ENCODE data around the gene AKT1S1. TPM values are rescaled to one million over a fixed set of nuclear protein-coding genes. Genes with fewer than 3 reads are reported as not detected.

Gene AKT1S1
- total RNA-seq, 1 experiment from 2014 or later, result 70.6 TPM

DNA sequence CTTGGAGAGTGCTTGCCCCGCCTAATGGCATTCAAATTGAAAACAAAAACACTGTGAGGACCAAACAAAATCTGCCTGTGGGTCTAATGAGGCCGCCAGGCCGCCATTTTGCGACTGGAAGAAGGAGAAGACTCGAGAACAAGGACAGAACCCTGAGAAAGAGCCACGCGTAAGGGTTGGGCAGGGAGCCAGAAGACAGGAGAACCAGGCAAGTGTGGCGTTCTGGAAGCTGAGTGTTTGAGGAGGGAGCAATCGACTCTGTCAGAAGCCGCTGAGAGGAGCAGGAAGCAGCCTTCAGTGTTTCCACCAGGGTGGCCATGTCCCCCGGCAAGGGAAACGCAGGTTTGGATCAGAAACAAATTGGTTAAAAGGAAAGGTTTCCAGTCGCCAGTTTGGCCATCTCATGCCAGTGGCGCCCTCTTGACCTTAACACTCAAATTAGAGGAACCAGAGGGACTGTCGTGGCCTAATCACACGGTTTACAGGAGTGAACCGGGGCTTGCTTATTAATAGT is 36.4 kb downstream of the AKT1S1 start:
- peaks cover 22 to 23% of the 10 kb centered on the region in 2 experiments for H3K36me3 ChIP-seq (ENCODE audit: control insufficient read depth in 1 of 2, insufficient read depth in 2 of 2, low read length in 2 of 2)
- H3K27ac ChIP-seq (ENCODE audit: low read depth, low read length), result no peak overlapping the region
- CTCF ChIA-PET, result no interaction called here
- DNase-seq (ENCODE audit: low read depth, low spot score) (no peak), ATAC-seq (no peak)
- no peak overlapping the region for H3K4me3 ChIP-seq (replicated peaks in 1 of 2; ENCODE audit: low read depth in 1 of 2, low read length in 2 of 2)
- H3K79me2 ChIP-seq (ENCODE audit: insufficient read depth, low read length), result no peaks in the 10 kb centered on the region
- H3K27me3 ChIP-seq (ENCODE audit: insufficient read depth, low read length), result no peaks in the 10 kb centered on the region
- no peaks in the 10 kb centered on the region for H3K9me3 ChIP-seq (ENCODE audit: control insufficient read depth in 1 of 2, insufficient read depth in 1 of 2, low read depth in 1 of 2, low read length in 2 of 2)
- no peaks in the 10 kb centered on the region for H3K9me2 ChIP-seq (ENCODE audit: insufficient read depth)
- H2AFZ ChIP-seq (ENCODE audit: low read depth, low read length, poor library complexity, severe bottlenecking), result no peak overlapping the region
- intact Hi-C loops (cut with micrococcal nuclease), result no loop called here
- TF ChIP-seq EZH2phosphoT487 (IDR thresholded peaks at IDR 0.05; ENCODE audit: borderline replicate concordance) (no peak), CBX3 (IDR thresholded peaks at IDR 0.05; ENCODE audit: low read depth) (no peak), CEBPB (IDR thresholded peaks at IDR 0.05; ENCODE audit: low read depth) (no peak), TCF7L2 (IDR thresholded peaks at IDR 0.05; ENCODE audit: borderline replicate concordance, extremely low read depth, insufficient read depth, insufficient read length) (no peak), EGR1 (IDR thresholded peaks at IDR 0.05; ENCODE audit: low read depth) (no peak), FOSL1 (IDR thresholded peaks at IDR 0.05; ENCODE audit: low read depth) (no peak), ZFX (IDR thresholded peaks at IDR 0.05) (no peak), EZH2 (IDR thresholded peaks at IDR 0.05) (no peak), SRF (IDR thresholded peaks at IDR 0.05; ENCODE audit: low read depth) (no peak), ELF1 (IDR thresholded peaks at IDR 0.05; ENCODE audit: borderline replicate concordance, low read depth) (no peak)
- TF ChIP-seq, protein P1, sequence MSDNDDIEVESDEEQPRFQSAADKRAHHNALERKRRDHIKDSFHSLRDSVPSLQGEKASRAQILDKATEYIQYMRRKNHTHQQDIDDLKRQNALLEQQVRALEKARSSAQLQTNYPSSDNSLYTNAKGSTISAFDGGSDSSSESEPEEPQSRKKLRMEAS (IDR thresholded peaks at IDR 0.05), result no peak
- TF ChIP-seq, protein P2, sequence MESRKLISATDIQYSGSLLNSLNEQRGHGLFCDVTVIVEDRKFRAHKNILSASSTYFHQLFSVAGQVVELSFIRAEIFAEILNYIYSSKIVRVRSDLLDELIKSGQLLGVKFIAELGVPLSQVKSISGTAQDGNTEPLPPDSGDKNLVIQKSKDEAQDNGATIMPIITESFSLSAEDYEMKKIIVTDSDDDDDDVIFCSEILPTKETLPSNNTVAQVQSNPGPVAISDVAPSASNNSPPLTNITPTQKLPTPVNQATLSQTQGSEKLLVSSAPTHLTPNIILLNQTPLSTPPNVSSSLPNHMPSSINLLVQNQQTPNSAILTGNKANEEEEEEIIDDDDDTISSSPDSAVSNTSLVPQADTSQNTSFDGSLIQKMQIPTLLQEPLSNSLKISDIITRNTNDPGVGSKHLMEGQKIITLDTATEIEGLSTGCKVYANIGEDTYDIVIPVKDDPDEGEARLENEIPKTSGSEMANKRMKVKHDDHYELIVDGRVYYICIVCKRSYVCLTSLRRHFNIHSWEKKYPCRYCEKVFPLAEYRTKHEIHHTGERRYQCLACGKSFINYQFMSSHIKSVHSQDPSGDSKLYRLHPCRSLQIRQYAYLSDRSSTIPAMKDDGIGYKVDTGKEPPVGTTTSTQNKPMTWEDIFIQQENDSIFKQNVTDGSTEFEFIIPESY (IDR thresholded peaks at IDR 0.05; ENCODE audit: extremely low read depth, insufficient replicate concordance, low read length), result no peak
- TF ChIP-seq, protein P3, sequence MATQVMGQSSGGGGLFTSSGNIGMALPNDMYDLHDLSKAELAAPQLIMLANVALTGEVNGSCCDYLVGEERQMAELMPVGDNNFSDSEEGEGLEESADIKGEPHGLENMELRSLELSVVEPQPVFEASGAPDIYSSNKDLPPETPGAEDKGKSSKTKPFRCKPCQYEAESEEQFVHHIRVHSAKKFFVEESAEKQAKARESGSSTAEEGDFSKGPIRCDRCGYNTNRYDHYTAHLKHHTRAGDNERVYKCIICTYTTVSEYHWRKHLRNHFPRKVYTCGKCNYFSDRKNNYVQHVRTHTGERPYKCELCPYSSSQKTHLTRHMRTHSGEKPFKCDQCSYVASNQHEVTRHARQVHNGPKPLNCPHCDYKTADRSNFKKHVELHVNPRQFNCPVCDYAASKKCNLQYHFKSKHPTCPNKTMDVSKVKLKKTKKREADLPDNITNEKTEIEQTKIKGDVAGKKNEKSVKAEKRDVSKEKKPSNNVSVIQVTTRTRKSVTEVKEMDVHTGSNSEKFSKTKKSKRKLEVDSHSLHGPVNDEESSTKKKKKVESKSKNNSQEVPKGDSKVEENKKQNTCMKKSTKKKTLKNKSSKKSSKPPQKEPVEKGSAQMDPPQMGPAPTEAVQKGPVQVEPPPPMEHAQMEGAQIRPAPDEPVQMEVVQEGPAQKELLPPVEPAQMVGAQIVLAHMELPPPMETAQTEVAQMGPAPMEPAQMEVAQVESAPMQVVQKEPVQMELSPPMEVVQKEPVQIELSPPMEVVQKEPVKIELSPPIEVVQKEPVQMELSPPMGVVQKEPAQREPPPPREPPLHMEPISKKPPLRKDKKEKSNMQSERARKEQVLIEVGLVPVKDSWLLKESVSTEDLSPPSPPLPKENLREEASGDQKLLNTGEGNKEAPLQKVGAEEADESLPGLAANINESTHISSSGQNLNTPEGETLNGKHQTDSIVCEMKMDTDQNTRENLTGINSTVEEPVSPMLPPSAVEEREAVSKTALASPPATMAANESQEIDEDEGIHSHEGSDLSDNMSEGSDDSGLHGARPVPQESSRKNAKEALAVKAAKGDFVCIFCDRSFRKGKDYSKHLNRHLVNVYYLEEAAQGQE (IDR thresholded peaks at IDR 0.05; ENCODE audit: low read depth), result no peak
- no peaks in the 10 kb centered on the region for H3K4me1 ChIP-seq (ENCODE audit: control insufficient read depth in 1 of 2, insufficient read depth in 2 of 2, low read length in 2 of 2)
- RAD21 ChIA-PET (ENCODE audit: low non-redundant PET in 1 of 2, low total read pairs in 2 of 2, uncharacterized antibody in 2 of 2, unreplicated experiment in 2 of 2), result no interaction called here
- H3K9ac ChIP-seq (ENCODE audit: low read length), result no peak overlapping the region
- H4K20me1 ChIP-seq (ENCODE audit: insufficient read depth), result no peaks in the 10 kb centered on the region
- no peak overlapping the region for H3K4me2 ChIP-seq (ENCODE audit: low read length)
- no TSS peak for BruUV-seq (replicated peaks)
- POLR2A ChIA-PET, result no interaction called here
